ENCODE measurements around the gene CTR9. TPM values are rescaled to one million over a fixed set of nuclear protein-coding genes. Genes with fewer than 3 reads are reported as not detected.

The CTR9 gene
- total and polyA plus RNA-seq, 2 of the 13 experiments (the other 11 are each of a cell fraction or from before 2014, with no cell fraction given) = 6.6 to 22.1 TPM

DNA sequence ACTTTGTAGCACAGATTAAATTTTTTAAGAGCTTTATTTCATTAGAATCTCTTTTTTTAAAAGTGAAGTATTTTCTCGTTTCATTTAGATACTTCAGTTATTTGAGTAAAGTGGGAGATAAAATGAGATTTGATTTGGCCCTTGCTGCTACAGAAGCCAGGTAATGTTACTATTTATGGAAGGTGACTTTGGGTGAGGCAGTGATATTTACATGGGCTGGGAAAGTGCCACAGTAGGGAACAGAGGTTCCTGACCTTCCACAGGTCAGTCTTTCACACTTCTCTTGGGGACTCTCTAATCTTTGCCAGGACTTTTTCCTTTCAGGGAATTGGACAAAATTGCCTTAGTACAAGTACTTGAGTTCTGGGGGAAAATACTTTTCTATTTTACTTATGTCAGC, 20.4 kb downstream of the CTR9 start:
- BruUV-seq (replicated peaks) = no TSS peak
- TF ChIP-seq STAT6 (CRISPR knock-in tag; IDR thresholded peaks at IDR 0.05; ENCODE audit: borderline replicate concordance) (no peak), SETDB1 (CRISPR knock-in tag; IDR thresholded peaks at IDR 0.05; ENCODE audit: borderline replicate concordance) (no peak), ZNF816 (CRISPR knock-in tag; IDR thresholded peaks at IDR 0.05; ENCODE audit: borderline replicate concordance) (no peak), ZBTB7B (CRISPR knock-in tag; IDR thresholded peaks at IDR 0.05) (no peak)
- TF ChIP-seq, protein P1, sequence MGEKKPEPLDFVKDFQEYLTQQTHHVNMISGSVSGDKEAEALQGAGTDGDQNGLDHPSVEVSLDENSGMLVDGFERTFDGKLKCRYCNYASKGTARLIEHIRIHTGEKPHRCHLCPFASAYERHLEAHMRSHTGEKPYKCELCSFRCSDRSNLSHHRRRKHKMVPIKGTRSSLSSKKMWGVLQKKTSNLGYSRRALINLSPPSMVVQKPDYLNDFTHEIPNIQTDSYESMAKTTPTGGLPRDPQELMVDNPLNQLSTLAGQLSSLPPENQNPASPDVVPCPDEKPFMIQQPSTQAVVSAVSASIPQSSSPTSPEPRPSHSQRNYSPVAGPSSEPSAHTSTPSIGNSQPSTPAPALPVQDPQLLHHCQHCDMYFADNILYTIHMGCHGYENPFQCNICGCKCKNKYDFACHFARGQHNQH (CRISPR knock-in tag; IDR thresholded peaks at IDR 0.05) = no peak
- TF ChIP-seq, protein P2, sequence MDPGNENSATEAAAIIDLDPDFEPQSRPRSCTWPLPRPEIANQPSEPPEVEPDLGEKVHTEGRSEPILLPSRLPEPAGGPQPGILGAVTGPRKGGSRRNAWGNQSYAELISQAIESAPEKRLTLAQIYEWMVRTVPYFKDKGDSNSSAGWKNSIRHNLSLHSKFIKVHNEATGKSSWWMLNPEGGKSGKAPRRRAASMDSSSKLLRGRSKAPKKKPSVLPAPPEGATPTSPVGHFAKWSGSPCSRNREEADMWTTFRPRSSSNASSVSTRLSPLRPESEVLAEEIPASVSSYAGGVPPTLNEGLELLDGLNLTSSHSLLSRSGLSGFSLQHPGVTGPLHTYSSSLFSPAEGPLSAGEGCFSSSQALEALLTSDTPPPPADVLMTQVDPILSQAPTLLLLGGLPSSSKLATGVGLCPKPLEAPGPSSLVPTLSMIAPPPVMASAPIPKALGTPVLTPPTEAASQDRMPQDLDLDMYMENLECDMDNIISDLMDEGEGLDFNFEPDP (CRISPR knock-in tag; conservative IDR thresholded peaks at IDR 0.05) = no peak
- in situ Hi-C loops (cut with HindIII; ENCODE audit: extremely low pct_ligation_motif_present, low pct_unique_long_range_greater_than_20kb) = loop anchor here (10.0 kb wide), 1 partner anchor 1023 kb away; no protein-coding TSS in a partner anchor
- DNase-seq (ENCODE audit: low spot score) (no peak), ATAC-seq (no peak), FAIRE-seq (no peak)
- WGBS (ENCODE audit: low lambda C conversion rate) = 89% methylated on average over 1 of the region's 1 CpG
- H3K4me3 ChIP-seq (replicated peaks in 1 of 3; ENCODE audit: insufficient read depth in 1 of 3, low read depth in 2 of 3, low read length in 3 of 3) = no peak overlapping the region
- H3K9me3 ChIP-seq (ENCODE audit: low read length) = no peaks in the 10 kb centered on the region
- H3K4me2 ChIP-seq (ENCODE audit: low read depth, low read length) = no peak overlapping the region
- intact Hi-C loops (cut with micrococcal nuclease; ENCODE audit: unreplicated experiment) = loop anchor here (2.0 to 5.0 kb wide), 2 partner anchors 21 to 251 kb away; partner anchors contain the start of gene CTR9
- ChIA-PET POLR2A (interaction anchor here (0.8 to 1.6 kb wide), 2 partner anchors 37 kb away, joined by 3 to 26 read pairs; partner anchors contain the start of gene EIF4G2), CTCF (ENCODE audit: low intra/inter-chr PET ratio, low total read pairs) (no interaction called here)
- no peak overlapping the region for H3K27ac ChIP-seq (ENCODE audit: extremely low read length, insufficient read depth, low read length)
- H2AFZ ChIP-seq (ENCODE audit: low read length) = no peak overlapping the region
- H3K9ac ChIP-seq (ENCODE audit: insufficient read depth, low read depth, low read length) = no peak overlapping the region
- peaks cover under 1% of the 10 kb centered on the region for H3K4me1 ChIP-seq (ENCODE audit: insufficient read depth, low read length)
- H4K20me1 ChIP-seq (ENCODE audit: insufficient read depth, low read length) = no peaks in the 10 kb centered on the region
- no peaks in the 10 kb centered on the region for H3K79me2 ChIP-seq (ENCODE audit: insufficient read depth, low read length)
- H3K36me3 ChIP-seq (replicated peaks in 1 of 2; ENCODE audit: control insufficient read depth in 1 of 2, insufficient read depth in 2 of 2, low read length in 2 of 2) = peaks cover 9 to 42% of the 10 kb centered on the region in 2 experiments
- no peaks in the 10 kb centered on the region for H3K27me3 ChIP-seq (ENCODE audit: control insufficient read depth in 1 of 2, insufficient read depth in 2 of 2, low read length in 2 of 2)

Measured in HepG2 (cell line).